Esophagus squamous epithelium (tissue), 4 donors: ENCODE data around the gene PTPN5.

Source experiments
- POLR2A ChIP-seq, 4 donors: fragments of 450-650 bp; IDR thresholded peaks; one replicate each; pipeline ENCODE4 v1.6.1; 2017; ENCODE audit warnings: antibody characterized with exemption in 4 of 4, mild to moderate bottlenecking in 4 of 4, moderate library complexity in 3 of 4
- TF ChIP-seq, protein P1 (sequence below), 6 experiments: fragments of 450-650 bp in 4 of 6; fragments of 200-600 bp in 2 of 6; sonication (generic) in 2 of 6; IDR thresholded peaks; one replicate each; pipeline ENCODE4 v1.5.1; 2016 to 2019; ENCODE audit warnings: antibody characterized with exemption in 6 of 6, mild to moderate bottlenecking in 4 of 6, moderate library complexity in 4 of 6

DNA sequence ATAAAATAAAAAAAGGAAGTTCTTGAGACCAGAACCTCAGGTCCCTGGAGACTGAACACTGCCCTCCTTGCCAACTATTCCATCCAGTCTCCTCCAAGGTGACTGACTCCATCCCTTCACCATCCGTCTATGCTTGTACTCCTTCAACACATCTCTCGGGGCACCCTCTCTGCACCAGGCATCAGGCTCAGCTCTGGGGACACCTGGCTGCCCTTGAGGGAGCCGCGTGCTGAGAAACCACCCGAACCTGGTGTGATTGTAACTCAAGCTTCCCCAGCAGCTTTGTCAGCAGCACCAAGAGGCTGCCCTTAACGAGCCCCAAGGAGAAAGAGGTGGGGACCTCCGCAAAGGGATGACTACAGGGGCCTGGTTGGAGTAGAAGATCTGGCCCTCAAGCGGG lies 1.7 kb downstream of the PTPN5 start:
- TF ChIP-seq POLR2A (IDR thresholded peaks at IDR 0.05), result no peak
- TF ChIP-seq, protein P1, sequence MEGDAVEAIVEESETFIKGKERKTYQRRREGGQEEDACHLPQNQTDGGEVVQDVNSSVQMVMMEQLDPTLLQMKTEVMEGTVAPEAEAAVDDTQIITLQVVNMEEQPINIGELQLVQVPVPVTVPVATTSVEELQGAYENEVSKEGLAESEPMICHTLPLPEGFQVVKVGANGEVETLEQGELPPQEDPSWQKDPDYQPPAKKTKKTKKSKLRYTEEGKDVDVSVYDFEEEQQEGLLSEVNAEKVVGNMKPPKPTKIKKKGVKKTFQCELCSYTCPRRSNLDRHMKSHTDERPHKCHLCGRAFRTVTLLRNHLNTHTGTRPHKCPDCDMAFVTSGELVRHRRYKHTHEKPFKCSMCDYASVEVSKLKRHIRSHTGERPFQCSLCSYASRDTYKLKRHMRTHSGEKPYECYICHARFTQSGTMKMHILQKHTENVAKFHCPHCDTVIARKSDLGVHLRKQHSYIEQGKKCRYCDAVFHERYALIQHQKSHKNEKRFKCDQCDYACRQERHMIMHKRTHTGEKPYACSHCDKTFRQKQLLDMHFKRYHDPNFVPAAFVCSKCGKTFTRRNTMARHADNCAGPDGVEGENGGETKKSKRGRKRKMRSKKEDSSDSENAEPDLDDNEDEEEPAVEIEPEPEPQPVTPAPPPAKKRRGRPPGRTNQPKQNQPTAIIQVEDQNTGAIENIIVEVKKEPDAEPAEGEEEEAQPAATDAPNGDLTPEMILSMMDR (IDR thresholded peaks at IDR 0.05), result no peak
